ENCODE data around the gene LINC00237.

Gene LINC00237

DNA sequence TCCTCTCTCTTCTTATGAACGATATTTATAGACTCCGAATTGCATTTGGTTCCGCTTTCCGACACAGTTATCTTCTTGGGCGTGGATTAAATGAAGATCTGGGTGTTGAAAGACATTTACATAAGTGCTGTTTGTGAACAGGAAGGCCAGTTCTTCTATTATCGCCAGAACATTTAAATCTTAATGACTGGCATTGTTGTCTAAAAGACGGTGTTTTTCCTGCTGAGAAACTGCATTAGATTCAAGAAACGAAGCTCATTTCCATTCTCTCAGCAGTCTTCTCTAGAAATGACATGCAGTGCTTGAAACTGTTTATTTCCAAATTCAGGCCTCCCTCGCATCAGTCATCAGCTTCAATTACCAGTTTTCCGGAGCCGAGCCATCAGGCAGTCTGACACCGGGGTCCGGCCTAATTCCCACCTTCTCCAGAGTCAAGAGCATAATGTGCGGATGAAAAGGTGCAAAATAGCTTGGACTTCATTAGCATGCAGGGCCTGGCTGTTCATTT lies 16.0 kb downstream of the LINC00237 start:
- H3K4me3 ChIP-seq (ENCODE audit: low read length): peak overlapping the region; percentile 41
- no peaks in the 10 kb centered on the region for H4K20me1 ChIP-seq (ENCODE audit: control insufficient read depth, insufficient read depth, low read depth, low read length)
- H3K4me2 ChIP-seq (ENCODE audit: low read length): peak overlapping the region; percentile 60
- peaks cover 20% of the 10 kb centered on the region for H3K4me1 ChIP-seq (ENCODE audit: control insufficient read depth, low read length)
- no peaks in the 10 kb centered on the region for H3K9me2 ChIP-seq (replicated peaks; ENCODE audit: control insufficient read depth, low read length)
- H3K27me3 ChIP-seq (ENCODE audit: control insufficient read depth, low read length): no peaks in the 10 kb centered on the region
- H3K36me3 ChIP-seq (ENCODE audit: control insufficient read depth, low read length): no peaks in the 10 kb centered on the region
- H3K9me3 ChIP-seq (ENCODE audit: control insufficient read depth, insufficient read depth, low read length): no peaks in the 10 kb centered on the region
- H3K27ac ChIP-seq (ENCODE audit: low read depth, low read length): peak overlapping the region; percentile 24; the same call in 1 of the 2 replicates
- H3K79me2 ChIP-seq (ENCODE audit: control insufficient read depth, low read length): no peaks in the 10 kb centered on the region
- H3F3A ChIP-seq (ENCODE audit: control insufficient read depth, insufficient read depth): no peaks in the 10 kb centered on the region
- TF ChIP-seq EZH2phosphoT487 (IDR thresholded peaks at IDR 0.05; ENCODE audit: borderline replicate concordance, low read length): no peak
- TF ChIP-seq, protein P1, sequence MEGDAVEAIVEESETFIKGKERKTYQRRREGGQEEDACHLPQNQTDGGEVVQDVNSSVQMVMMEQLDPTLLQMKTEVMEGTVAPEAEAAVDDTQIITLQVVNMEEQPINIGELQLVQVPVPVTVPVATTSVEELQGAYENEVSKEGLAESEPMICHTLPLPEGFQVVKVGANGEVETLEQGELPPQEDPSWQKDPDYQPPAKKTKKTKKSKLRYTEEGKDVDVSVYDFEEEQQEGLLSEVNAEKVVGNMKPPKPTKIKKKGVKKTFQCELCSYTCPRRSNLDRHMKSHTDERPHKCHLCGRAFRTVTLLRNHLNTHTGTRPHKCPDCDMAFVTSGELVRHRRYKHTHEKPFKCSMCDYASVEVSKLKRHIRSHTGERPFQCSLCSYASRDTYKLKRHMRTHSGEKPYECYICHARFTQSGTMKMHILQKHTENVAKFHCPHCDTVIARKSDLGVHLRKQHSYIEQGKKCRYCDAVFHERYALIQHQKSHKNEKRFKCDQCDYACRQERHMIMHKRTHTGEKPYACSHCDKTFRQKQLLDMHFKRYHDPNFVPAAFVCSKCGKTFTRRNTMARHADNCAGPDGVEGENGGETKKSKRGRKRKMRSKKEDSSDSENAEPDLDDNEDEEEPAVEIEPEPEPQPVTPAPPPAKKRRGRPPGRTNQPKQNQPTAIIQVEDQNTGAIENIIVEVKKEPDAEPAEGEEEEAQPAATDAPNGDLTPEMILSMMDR (IDR thresholded peaks at IDR 0.05; ENCODE audit: low read depth, low read length, poor library complexity, severe bottlenecking): no peak

DNA sequence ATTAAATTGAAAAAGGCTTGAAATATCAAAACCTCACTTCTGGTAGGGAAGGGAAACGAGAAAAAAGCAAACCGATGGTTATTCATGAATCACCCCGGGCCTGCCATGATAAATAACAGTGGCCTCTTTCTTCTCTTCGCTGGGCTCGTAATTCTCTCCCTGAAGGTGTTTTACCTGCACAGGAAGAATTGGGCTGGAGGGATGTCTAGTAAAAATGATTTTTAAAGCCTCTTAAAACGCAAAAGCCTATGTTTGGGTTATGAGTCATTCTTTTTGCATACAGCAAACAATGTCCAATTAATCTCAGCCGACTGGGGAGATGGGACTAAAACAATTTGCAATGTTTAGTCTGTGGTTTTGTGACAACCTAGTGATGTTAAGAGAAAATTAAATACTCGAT lies 16.8 kb downstream of the LINC00237 start:
- no peaks in the 10 kb centered on the region for H3K36me3 ChIP-seq (ENCODE audit: control insufficient read depth, low read length)
- H4K20me1 ChIP-seq (ENCODE audit: control insufficient read depth, insufficient read depth, low read depth, low read length): no peaks in the 10 kb centered on the region
- H3K27ac ChIP-seq (ENCODE audit: low read depth, low read length): peak overlapping the region; percentile 24
- H3K79me2 ChIP-seq (ENCODE audit: control insufficient read depth, low read length): no peaks in the 10 kb centered on the region
- no peaks in the 10 kb centered on the region for H3K27me3 ChIP-seq (ENCODE audit: control insufficient read depth, low read length)
- no peaks in the 10 kb centered on the region for H3K9me2 ChIP-seq (replicated peaks; ENCODE audit: control insufficient read depth, low read length)
- H3F3A ChIP-seq (ENCODE audit: control insufficient read depth, insufficient read depth): no peaks in the 10 kb centered on the region
- peak overlapping the region; percentile 60 for H3K4me2 ChIP-seq (ENCODE audit: low read length)
- TF ChIP-seq, protein P1 (IDR thresholded peaks at IDR 0.05; ENCODE audit: low read depth, low read length, poor library complexity, severe bottlenecking): no peak
- TF ChIP-seq EZH2phosphoT487 (IDR thresholded peaks at IDR 0.05; ENCODE audit: borderline replicate concordance, low read length): no peak
- H3K4me3 ChIP-seq (ENCODE audit: low read length): peak overlapping the region; percentile 41
- H3K9me3 ChIP-seq (ENCODE audit: control insufficient read depth, insufficient read depth, low read length): no peaks in the 10 kb centered on the region
- peaks cover 20% of the 10 kb centered on the region for H3K4me1 ChIP-seq (ENCODE audit: control insufficient read depth, low read length)

DNA sequence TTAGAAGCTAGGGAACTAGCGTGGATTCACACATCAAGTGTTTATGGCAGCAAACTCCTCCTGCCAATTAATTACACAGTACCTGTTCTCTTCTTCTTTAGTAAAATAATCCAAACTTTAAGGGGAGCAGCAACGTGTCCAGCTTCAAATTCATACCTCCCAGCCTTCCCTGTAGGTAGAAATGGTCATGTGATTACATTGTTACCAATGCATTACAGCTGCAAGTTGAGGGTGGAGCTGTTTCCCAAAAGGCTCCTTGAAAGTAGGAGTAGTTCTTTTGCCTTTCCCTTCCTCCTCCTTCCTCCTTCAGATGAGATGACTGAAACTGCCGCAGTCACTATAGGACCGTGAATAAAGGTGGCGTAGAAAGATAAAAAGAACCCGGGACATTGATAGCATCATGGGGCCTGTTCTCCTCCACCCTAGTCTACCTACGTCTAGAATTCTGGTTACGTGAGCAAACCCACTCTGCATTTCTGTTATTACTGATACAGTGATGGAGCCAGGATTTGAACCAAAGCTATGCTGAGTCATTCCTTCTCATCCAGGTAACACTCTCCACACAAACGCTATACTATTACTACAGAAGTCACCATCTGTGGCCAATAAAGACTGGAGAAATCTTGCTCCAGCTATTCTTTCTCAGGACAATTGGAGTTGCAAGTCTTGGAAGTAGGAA lies 18.2 kb downstream of the LINC00237 start:
- no peak overlapping the region for H3K4me2 ChIP-seq (ENCODE audit: low read length)
- no peaks in the 10 kb centered on the region for H3K9me3 ChIP-seq (ENCODE audit: control insufficient read depth, insufficient read depth, low read length)
- H3K36me3 ChIP-seq (ENCODE audit: control insufficient read depth, low read length): no peaks in the 10 kb centered on the region
- H3K9me2 ChIP-seq (replicated peaks; ENCODE audit: control insufficient read depth, low read length): no peaks in the 10 kb centered on the region
- no peaks in the 10 kb centered on the region for H4K20me1 ChIP-seq (ENCODE audit: control insufficient read depth, insufficient read depth, low read depth, low read length)
- H3K4me1 ChIP-seq (ENCODE audit: control insufficient read depth, low read length): peaks cover 20% of the 10 kb centered on the region
- no peaks in the 10 kb centered on the region for H3K27me3 ChIP-seq (ENCODE audit: control insufficient read depth, low read length)
- TF ChIP-seq, protein P1 (IDR thresholded peaks at IDR 0.05; ENCODE audit: low read depth, low read length, poor library complexity, severe bottlenecking): no peak
- no peak for TF ChIP-seq EZH2phosphoT487 (IDR thresholded peaks at IDR 0.05; ENCODE audit: borderline replicate concordance, low read length)
- no peak overlapping the region for H3K27ac ChIP-seq (ENCODE audit: low read depth, low read length)
- H3K79me2 ChIP-seq (ENCODE audit: control insufficient read depth, low read length): no peaks in the 10 kb centered on the region
- no peak overlapping the region for H3K4me3 ChIP-seq (ENCODE audit: low read length)
- H3F3A ChIP-seq (ENCODE audit: control insufficient read depth, insufficient read depth): no peaks in the 10 kb centered on the region
